NCI-H2171 treated with DMSO at 0.1 percent for 48 hours (cell line): ENCODE data around the gene ZNF184.

Source experiments
- DNase-seq: peaks from one replicate; lab custom pipeline; 2025; lab: John Stamatoyannopoulos, UW

ZNF184 gene

DNA sequence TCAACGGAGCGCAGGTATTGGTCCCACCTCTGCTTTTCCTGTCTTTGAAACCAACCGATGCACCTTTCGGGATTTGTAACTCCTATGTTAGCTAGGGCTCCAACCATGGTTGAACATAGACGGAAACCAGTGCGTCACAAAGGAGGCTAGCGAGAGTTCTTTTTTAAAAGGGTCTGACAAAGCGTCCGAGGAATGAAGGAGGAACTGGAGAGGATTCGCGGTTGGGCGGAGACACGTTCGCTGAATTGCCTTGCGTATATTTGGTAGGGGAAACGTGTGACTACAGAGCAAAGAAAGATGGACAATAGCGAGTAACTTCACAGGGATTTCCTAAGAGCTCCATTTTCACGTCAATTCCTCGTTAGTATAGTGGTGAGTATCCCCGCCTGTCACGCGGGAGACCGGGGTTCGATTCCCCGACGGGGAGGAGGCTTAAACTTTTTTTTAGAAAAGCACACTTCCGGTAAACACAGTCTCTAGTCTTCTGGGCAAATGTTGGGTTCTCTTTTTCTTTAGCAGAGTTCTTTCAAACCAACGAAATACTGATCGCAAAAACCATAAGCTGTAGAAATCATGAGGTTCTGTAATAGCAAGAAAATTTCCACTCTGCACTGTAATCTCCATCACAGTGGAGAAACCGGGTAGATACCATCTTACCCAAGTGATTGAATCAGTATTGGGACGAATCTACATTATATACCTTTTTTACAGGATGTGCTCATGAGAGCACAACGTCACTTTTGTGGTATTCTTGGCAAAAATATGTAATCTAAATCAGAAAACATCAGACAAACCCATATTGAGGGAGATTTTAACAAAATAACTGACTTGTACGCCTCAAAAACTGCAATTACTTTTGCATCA, 6.6 kb upstream of the ZNF184 start:
- DNase-seq = peak; percentile 86

DNA sequence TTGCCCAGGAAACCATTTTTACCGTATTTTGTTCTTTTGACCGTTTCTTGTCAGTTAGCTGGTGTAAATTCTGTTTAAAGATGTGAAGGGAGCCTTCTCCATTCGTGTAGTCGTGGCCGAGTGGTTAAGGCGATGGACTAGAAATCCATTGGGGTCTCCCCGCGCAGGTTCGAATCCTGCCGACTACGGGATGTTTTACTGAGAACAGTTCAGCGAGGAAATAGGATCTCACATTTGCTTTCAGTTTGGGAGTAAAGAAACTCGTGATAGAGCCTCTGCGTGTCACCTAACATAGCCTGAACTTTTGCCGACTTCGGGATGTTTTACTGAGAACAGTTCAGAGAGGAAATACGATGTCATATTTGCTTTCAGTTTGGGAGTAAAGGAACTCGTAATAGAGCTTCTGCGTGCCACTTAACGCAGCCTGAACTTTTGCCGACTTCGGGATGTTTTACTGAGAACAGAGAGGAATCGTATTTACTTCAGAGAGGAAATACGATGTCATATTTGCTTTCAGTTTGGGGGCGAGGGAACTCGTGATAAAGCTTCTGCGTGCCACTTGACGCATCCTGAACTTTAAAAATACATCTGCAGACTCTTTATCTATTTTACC, 5.9 kb upstream of the ZNF184 start:
- DNase-seq = peak; percentile 79

DNA sequence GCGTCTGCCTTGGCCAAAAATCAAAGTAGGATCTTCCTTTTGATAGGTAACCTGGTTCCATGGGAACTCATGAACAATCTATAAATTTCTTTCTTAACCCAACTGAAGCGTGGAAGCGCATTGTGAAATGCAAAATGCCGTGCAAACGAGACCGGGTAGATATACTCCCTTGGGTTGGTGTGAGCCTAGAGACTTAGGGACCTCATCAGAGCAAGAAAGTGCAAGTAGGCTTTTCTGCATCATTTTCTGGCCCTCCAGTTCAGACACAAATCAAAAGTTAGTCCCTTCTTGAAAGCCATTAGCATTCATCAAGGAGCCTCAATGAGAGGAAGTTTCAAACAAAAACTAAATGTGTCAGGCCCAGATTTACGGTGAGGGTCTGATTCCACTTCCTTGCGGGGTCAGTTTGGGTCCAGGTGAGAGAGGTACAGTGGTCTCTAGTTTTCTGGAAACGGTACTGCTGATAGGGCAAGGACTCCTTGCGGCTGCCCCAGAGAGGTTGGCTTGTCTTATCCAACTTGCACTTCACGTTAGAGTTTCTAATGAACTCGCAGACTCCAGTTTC, 5.3 kb upstream of the ZNF184 start:
- no peak for DNase-seq

DNA sequence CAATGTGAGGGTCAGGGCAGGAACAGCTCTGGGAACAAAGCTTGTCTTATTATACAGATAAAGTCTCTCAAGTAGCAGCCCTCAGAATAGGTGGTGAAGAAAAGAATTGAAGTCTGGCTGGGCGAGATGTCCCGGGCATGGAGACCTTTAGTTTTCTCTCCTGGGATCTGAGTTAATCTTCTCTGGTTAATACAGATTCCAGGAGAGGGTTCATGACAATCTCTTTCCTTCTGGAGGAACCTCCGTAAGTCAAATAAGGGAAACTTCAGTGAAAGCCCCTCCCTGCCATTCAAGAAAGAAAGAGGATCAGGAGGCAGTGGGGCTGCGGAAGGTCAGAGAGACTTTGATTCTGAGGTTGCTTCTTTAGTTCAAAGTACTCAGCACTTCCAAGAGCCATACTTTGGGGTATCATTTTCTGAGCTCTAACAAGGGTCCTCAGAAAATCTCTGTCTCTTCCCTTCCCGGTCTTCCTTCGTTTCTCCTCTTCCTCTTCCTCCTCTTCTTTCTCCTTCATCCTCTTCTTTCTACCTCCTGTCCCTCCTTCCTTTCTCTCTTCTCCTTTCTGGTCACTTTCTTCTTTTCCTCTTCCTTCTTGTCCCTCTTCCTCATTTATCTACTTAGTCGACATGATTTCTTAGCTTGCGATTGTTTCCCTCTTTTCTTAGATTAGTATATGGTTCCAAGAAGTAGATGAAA, 4.6 kb upstream of the ZNF184 start:
- DNase-seq = no peak

DNA sequence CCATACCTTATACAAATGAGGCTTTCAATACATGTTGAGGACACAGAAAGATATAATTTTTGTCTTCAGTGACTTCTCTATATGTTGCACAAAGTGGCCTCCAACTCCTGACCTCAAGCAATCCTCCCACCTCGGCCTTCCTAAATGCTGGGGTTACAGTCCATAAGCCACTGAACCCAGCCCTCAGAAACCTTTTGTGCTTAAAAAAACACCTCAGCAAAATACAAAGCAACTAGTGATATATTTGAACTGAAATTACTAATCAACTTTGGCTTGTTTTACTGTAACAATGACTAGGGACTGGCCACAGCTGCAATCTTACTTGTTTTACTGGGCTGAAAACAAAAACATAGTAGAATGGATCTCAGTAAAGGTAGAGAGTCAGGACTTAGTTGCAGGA, 3.2 kb upstream of the ZNF184 start:
- DNase-seq = no peak

DNA sequence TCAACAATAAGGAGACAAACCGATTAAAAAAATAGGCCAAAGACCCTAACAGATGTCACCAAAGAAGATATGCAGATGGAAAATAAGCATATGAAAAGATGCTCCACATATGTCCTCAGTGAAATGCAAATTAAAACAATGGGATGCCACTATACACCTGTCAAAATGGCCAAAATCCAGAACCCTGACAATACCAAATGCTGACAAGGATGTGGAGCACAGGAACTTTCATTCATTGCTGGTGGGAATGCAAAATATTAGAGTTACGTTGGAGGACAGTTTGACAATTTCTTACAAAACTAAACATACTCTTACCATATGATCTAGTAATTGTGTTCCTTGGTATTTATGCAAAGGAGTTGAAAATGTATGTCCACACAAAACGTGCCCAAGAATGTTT, 1.8 kb upstream of the ZNF184 start:
- DNase-seq = no peak

DNA sequence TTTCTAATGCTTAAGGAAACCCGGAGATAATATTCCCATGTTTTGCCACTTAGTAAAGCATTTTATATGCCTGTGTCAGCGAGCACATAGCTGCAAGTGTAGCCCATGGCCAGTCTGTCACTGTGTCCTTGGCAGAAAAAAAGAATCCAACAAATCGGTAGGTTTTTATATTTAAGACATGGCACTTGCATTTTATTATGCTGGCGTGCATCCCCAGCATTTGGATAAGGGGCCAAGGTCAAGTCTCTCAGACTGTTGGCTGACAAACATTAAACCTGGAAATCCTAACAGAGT, 1.2 kb upstream of the ZNF184 start:
- DNase-seq = no peak

DNA sequence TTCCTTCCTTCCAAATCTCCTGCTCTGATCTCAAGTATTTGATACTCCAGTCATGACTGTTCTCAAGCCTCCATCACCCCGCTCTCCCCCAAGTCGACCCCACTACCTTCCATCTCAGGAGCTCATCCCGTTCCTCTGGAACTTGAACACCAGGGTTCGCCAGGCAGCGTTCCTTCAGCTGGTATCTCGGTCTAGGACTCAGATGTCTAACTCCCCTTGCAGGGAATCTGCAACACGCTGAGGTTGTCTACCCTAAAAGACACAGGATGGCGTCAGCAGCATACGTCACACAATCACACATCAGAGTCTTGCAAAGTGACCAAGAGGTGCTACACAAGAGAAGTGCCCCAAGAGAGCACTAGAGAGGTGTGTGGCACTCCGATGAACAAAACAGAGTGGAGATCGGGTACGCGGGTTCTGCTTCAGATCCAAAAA, 706 bp downstream of the ZNF184 start:
- DNase-seq = peak; percentile 78

DNA sequence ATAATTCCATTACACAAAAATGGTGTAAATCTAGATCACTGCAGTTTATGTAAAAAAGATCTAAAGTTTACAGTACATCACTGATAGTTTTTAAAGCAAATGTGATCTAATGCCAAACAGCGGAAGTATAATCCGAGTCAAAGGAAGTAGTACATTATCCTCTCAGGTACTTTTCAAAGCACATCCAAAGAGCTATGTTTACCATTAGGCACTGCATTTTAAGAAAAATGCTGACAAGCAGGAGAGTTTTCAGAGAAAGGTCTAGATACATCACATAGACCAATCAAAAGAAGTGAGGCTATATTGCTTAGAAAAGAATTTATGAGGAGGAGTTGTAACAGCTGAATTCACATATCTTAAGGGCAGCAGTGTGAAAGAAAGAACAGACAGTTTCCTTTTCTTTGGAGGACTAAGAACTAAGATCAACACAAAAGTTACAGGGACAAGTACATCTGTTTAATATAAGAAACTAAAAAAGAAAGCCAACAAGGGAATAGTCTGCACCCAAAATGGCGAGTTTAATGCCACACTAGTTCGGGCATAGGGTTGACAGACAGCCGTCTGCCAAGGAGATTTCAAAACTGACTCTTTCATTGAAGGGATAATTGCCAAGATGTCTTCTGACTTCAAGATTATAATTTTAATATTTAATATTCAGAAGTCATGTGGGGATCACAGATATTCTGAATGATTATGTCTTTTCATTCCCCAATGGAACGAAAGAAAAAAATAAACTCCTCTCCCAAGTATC, 1.4 kb downstream of the ZNF184 start:
- peak; percentile 26 for DNase-seq

DNA sequence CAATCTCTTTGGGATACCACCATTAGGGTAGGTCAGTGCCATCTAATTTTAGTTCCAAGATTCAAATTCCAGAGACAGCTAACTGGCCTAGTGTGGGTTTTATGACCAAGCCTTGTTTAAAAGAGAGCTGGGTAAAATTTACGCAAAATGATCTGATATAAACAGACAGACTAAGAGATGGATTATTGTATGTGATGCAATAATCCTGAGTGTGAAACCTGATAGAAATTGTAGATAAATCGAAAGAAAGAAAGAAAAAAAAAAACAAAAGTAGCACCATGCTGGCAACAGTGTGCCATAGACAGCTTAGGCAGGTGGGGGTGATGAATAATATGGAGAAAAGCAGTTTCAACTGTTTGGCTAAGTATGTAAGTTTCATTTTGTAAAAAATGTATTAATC, 2.9 kb downstream of the ZNF184 start:
- DNase-seq = no peak

DNA sequence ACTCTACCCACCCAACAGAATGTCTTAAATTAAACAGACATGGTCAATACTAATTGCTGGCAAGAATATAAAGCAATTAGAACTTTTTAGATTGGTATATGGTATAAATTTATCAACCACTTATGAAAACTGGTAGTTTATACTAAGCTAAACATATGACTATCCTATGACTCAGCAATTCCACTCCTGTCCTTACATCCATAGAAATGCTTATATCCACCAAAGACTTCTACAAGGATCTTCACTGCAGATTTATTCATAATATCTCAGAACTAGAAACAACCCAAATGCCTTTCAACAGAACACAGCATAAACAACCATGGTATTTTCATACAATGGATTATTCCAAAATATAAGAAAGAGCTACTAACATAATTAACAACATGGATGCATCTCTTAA, 4.6 kb downstream of the ZNF184 start:
- DNase-seq = no peak

DNA sequence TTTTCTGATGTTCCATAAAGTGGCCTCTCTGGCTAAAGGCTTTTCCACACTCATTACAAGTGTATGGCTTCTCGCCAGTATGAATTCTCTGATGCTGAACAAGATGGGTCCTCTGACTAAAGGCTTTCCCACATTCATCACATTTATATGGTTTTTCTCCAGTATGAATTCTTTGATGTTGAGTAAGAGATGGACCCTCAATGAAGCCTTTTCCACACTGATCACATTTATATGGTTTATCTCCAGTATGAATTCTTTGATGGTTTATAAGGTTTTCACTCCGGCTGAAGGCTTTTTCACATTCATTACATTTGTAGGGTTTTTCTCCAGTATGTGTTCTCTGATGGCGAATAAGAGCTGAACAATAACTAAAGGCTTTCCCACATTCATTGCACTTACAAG, 20.4 kb downstream of the ZNF184 start:
- DNase-seq = no peak

DNA sequence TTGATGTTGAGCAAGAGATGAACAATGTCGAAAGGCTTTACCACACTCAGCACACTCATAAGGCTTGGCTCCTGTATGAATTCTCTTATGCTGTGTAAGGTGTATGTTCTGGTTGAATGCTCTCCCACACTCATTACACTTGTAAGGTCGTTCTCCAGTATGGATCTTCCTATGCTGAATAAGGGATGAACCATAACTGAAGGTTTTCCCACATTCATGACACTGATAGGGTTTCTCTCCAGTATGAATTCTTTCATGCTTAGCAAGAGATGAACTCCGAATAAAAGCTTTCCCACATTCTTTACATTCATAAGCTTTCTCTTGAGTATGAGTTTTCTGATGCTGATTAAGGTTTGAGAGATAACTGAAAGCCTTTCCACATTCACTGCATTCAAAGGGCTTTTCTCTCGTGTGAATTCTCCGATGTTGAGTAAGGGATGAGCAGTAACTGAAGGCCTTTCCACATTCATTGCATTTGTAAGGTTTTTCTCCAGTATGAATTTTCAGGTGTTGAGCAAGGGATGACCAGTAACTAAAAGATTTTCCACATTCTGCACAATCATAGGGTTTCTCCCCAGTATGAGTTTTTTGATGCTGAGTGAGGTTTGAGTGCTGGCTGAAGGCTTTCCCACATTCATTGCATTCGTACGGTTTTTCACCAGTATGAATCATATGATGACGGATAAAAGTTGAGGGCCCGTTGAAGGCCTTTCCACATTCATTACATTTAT, 21.1 kb downstream of the ZNF184 start:
- DNase-seq = no peak

DNA sequence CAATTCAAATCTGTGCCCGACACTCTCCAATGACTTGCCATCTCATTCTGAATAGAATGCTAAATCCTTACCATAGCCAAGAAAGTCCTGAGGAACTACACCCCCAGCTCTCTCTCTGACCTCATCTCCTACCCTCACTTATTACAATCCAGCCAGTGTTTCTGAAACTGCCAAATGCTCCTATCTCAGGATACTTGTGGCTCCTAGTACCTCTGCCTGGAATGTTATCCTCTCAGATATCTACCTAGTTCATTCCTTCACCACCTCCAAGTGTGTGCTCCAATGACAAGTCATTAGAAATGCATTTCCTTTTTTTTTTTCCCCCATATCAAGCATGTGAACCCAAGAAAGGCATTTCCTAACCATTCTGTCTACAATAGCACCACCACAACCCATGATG, 24.4 kb downstream of the ZNF184 start:
- DNase-seq = no peak

DNA sequence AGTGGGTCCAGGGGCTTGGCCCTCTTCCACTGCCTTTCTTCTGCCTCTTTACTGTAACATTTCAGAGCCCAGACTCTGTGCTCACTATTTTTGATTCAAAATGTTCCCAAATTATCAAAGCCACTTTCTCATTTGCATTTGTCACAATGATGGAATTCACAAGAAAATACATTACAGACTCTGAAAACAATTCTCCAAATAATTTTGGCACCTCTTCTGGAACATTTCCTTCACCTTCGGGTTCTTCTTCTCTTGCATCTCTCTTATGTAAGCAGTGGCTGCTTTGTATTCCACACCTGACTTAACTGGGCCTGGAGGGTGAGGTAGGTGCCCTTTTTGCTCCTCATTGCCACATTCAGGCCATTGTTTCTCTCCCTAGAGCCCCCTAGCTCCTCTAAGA, 30.0 kb downstream of the ZNF184 start:
- no peak for DNase-seq

DNA sequence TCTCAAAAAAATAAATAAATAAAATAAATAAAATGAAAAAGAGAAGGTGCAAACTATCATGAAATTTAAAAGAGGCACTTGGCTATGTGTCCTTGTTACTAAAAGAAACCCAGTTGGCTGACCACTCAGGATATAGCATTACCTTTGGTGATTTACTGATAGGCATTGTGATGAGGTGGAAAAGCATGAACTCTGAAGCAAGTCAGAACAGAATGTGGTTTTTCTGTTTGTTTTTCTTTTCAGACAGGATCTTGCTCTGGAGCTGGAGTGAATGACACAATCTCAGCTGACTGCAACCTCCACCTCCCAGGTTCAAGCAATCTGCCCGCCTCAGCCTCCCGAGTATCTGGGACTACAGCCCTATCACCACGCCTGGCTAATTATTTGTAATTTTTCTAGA, 31.9 kb downstream of the ZNF184 start:
- no peak for DNase-seq

DNA sequence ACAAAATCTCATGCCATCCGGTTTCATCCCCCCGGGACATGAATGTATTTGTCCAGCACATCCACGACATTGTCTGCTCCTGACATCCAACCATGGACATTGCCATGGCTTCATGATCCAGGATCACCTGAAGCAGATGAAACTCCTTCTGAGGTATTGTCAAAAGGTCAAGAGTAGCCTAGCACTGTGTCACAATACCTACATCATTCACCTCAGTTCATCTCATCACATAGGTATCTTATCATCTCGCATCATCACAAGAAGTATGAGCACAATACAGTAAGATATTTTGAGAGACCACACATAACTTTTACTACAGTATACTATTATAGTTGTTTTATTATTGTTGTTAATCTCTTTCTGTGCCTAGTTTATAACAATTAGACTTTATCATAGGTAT, 33.5 kb downstream of the ZNF184 start:
- DNase-seq = no peak

DNA sequence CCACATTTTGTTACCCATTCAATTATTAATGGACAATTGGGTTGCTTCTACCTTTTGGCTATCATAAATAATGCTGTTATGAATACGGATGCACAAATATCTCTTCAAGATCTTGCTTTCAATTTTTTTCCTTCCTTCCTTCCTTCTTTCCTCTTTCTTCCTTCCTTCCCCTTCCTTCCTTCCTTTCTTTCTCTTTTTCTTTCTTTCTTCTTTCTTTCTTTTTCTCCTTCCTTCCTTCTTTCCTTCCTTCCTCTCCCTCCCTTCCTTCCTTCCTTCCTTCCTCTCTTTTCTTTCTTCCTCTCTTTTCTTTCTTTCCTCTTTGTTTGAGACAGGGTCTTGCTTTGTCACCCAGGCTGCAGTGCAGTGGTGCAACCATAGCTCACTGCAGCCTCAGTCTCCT, 39.2 kb downstream of the ZNF184 start:
- DNase-seq = no peak

DNA sequence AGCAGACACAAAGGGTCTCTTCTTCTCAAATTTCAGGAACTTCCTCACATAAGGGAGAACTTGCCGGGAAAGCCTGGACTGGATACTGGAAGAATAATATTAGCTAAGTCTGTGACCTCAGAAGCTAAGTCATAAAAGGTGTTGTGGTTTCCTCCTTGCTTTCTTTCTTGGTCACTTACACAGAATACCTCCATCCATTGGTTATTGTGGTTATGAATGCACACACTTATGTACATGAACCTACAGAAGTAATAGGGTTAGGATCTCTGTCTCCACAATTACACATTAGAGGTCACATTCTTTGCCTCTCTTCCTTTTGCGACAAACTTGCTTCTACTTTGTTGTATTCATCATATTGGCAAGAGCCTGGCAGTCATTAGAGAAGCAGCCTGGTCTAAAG, 43.9 kb downstream of the ZNF184 start:
- DNase-seq = no peak

DNA sequence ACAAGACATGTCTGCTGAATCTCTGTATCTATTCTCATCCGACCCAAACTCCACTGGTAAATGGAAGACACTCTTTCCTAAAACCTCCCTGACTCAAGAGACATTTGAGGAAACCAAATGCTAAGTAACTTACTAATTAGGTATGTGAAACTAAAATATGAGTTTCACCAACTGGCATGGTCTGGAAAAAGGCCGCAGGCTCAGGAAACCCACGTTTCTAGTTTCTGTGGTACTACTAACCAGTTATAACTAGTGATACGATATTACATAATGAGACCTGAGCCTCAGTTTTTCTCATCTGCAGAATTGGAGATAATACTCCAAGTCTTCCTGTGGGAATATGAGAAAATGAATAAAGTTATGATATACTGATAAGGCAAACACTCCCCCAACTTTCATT, 44.4 kb downstream of the ZNF184 start:
- DNase-seq = no peak

DNA sequence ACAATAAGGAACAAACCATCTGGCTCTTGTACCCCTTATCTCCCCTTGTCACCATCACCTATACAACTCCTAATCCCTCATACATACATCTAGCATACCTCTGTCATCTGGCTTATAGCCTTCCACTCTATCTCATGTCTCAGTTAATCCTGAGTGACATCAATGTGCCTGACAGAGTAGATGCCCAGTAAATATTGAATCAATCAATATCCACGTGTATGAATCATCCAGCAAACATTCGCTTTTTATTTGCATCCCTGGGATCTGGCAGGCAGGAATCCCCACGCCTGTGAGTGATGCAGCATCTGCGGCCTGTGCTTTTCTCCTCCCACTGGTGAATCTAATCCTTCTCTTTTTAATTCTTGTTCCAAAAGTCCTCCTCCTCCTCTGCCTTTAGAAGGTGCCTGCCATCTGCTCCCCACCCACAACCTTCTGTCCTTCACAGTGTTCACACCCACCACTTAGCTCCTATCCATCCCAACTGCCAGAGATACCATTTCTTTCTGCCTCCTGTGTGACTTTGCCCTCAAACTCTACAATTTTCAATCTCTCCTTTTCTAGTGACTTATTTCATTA, 46.8 kb downstream of the ZNF184 start:
- peak; percentile 10 for DNase-seq
